ENCODE measurements around the gene TGFBRAP1.

Gene TGFBRAP1

GRCh38 chr2:105309147-105309545 lies 20.4 kb downstream of the TGFBRAP1 start:
- H3K27ac ChIP-seq (ENCODE audit: low read depth, low read length, severe bottlenecking), result no peak overlapping the region
- WGBS, 2 experiments (ENCODE audit: insufficient coverage in 2 of 2), result 84 to 85% methylated on average over 4 of the region's 4 CpGs

GRCh38 chr2:105308382-105309146 lies 21.0 kb downstream of the TGFBRAP1 start:
- Histone ChIP-seq H3K36me3 (ENCODE audit: control insufficient read depth, insufficient read depth, low read length) (peaks cover 16% of the 10 kb centered on the region), H3K9me3 (ENCODE audit: control insufficient read depth, low read length) (no peaks in the 10 kb centered on the region), H3K4me3 (ENCODE audit: extremely low read depth, insufficient read depth, low read length, poor library complexity, severe bottlenecking) (no peak overlapping the region), H3K4me1 (ENCODE audit: control insufficient read depth, insufficient read depth, low read length, poor library complexity, severe bottlenecking) (no peaks in the 10 kb centered on the region), H3K27ac (ENCODE audit: low read depth, low read length, severe bottlenecking) (no peak overlapping the region)
- 77 to 89% methylated on average over 5 to 11 of the region's 15 CpGs for WGBS, 2 experiments (ENCODE audit: insufficient coverage in 2 of 2)

More at GRCh38 chr2:105309147-105309545, 20.4 kb downstream of the TGFBRAP1 start:
- H3K4me1 ChIP-seq (ENCODE audit: control insufficient read depth, insufficient read depth, low read length, poor library complexity, severe bottlenecking), result no peaks in the 10 kb centered on the region
- H3K9me3 ChIP-seq (ENCODE audit: control insufficient read depth, low read length), result no peaks in the 10 kb centered on the region
- H3K36me3 ChIP-seq (ENCODE audit: control insufficient read depth, insufficient read depth, low read length), result peaks cover 16% of the 10 kb centered on the region
- no peak overlapping the region for H3K4me3 ChIP-seq (ENCODE audit: extremely low read depth, insufficient read depth, low read length, poor library complexity, severe bottlenecking)

- Histone ChIP-seq H3K4me3 (ENCODE audit: extremely low read depth, insufficient read depth, low read length, poor library complexity, severe bottlenecking) (no peak overlapping the region), H3K36me3 (ENCODE audit: control insufficient read depth, insufficient read depth, low read length) (peaks cover 19% of the 10 kb centered on the region), H3K27ac (ENCODE audit: low read depth, low read length, severe bottlenecking) (no peak overlapping the region), H3K9me3 (ENCODE audit: control insufficient read depth, low read length) (no peaks in the 10 kb centered on the region), H3K4me1 (ENCODE audit: control insufficient read depth, insufficient read depth, low read length, poor library complexity, severe bottlenecking) (no peaks in the 10 kb centered on the region)
- WGBS, 2 experiments (ENCODE audit: insufficient coverage in 2 of 2), result 96 to 100% methylated on average over 13 to 17 of the region's 17 CpGs
Measured at GRCh38 chr2:105307962-105308361, 21.6 kb downstream of the TGFBRAP1 start.

- WGBS, 2 experiments (ENCODE audit: insufficient coverage in 2 of 2), result 91 to 99% methylated on average over 12 to 14 of the region's 19 CpGs
- H3K27ac ChIP-seq (ENCODE audit: low read depth, low read length, severe bottlenecking), result no peak overlapping the region
- H3K4me3 ChIP-seq (ENCODE audit: extremely low read depth, insufficient read depth, low read length, poor library complexity, severe bottlenecking), result no peak overlapping the region
- no peaks in the 10 kb centered on the region for H3K4me1 ChIP-seq (ENCODE audit: control insufficient read depth, insufficient read depth, low read length, poor library complexity, severe bottlenecking)
- H3K9me3 ChIP-seq (ENCODE audit: control insufficient read depth, low read length), result no peaks in the 10 kb centered on the region
- H3K36me3 ChIP-seq (ENCODE audit: control insufficient read depth, insufficient read depth, low read length), result peaks cover 21% of the 10 kb centered on the region
Measured at GRCh38 chr2:105307550-105307949, 22.0 kb downstream of the TGFBRAP1 start.

GRCh38 chr2:105307146-105307545 lies 22.4 kb downstream of the TGFBRAP1 start:
- H3K36me3 ChIP-seq (ENCODE audit: control insufficient read depth, insufficient read depth, low read length), result peaks cover 21% of the 10 kb centered on the region
- no peak overlapping the region for H3K4me3 ChIP-seq (ENCODE audit: extremely low read depth, insufficient read depth, low read length, poor library complexity, severe bottlenecking)
- H3K4me1 ChIP-seq (ENCODE audit: control insufficient read depth, insufficient read depth, low read length, poor library complexity, severe bottlenecking), result no peaks in the 10 kb centered on the region
- no peak overlapping the region for H3K27ac ChIP-seq (ENCODE audit: low read depth, low read length, severe bottlenecking)
- 92 to 94% methylated on average over 7 of the region's 7 CpGs for whole genome bisulfite sequencing, 2 experiments (ENCODE audit: insufficient coverage in 2 of 2)
- no peaks in the 10 kb centered on the region for H3K9me3 ChIP-seq (ENCODE audit: control insufficient read depth, low read length)

- Histone ChIP-seq H3K27ac (ENCODE audit: low read depth, low read length, severe bottlenecking) (no peak overlapping the region), H3K4me1 (ENCODE audit: control insufficient read depth, insufficient read depth, low read length, poor library complexity, severe bottlenecking) (no peaks in the 10 kb centered on the region), H3K4me3 (ENCODE audit: extremely low read depth, insufficient read depth, low read length, poor library complexity, severe bottlenecking) (no peak overlapping the region), H3K9me3 (ENCODE audit: control insufficient read depth, low read length) (no peaks in the 10 kb centered on the region), H3K36me3 (ENCODE audit: control insufficient read depth, insufficient read depth, low read length) (peaks cover 20% of the 10 kb centered on the region)
- no CpG with 5 or more reads among the region's 3 CpGs for WGBS, 2 experiments (ENCODE audit: insufficient coverage in 2 of 2)
Measured at GRCh38 chr2:105301646-105302045, 27.9 kb downstream of the TGFBRAP1 start.

- no peak overlapping the region for H3K4me3 ChIP-seq (ENCODE audit: extremely low read depth, insufficient read depth, low read length, poor library complexity, severe bottlenecking)
- no peak overlapping the region for H3K27ac ChIP-seq (ENCODE audit: low read depth, low read length, severe bottlenecking)
- H3K4me1 ChIP-seq (ENCODE audit: control insufficient read depth, insufficient read depth, low read length, poor library complexity, severe bottlenecking), result no peaks in the 10 kb centered on the region
- WGBS, 2 experiments (ENCODE audit: insufficient coverage in 2 of 2), result 85 to 100% methylated on average over 3 to 4 of the region's 5 CpGs
- H3K9me3 ChIP-seq (ENCODE audit: control insufficient read depth, low read length), result no peaks in the 10 kb centered on the region
- peaks cover 27% of the 10 kb centered on the region for H3K36me3 ChIP-seq (ENCODE audit: control insufficient read depth, insufficient read depth, low read length)
Measured at GRCh38 chr2:105299290-105299689, 30.2 kb downstream of the TGFBRAP1 start.

GRCh38 chr2:105298017-105298416 lies 31.5 kb downstream of the TGFBRAP1 start:
- Histone ChIP-seq H3K9me3 (ENCODE audit: control insufficient read depth, low read length) (no peaks in the 10 kb centered on the region), H3K4me1 (ENCODE audit: control insufficient read depth, insufficient read depth, low read length, poor library complexity, severe bottlenecking) (no peaks in the 10 kb centered on the region), H3K36me3 (ENCODE audit: control insufficient read depth, insufficient read depth, low read length) (peaks cover 25% of the 10 kb centered on the region), H3K4me3 (ENCODE audit: extremely low read depth, insufficient read depth, low read length, poor library complexity, severe bottlenecking) (no peak overlapping the region), H3K27ac (ENCODE audit: low read depth, low read length, severe bottlenecking) (no peak overlapping the region)
- WGBS, 2 experiments (ENCODE audit: insufficient coverage in 2 of 2), result 100% methylated on average over 1 to 2 of the region's 3 CpGs

- 96% methylated on average over 7 of the region's 7 CpGs for WGBS, 2 experiments (ENCODE audit: insufficient coverage in 2 of 2)
- H3K36me3 ChIP-seq (ENCODE audit: control insufficient read depth, insufficient read depth, low read length), result peaks cover 23% of the 10 kb centered on the region
- no peak overlapping the region for H3K4me3 ChIP-seq (ENCODE audit: extremely low read depth, insufficient read depth, low read length, poor library complexity, severe bottlenecking)
- no peaks in the 10 kb centered on the region for H3K9me3 ChIP-seq (ENCODE audit: control insufficient read depth, low read length)
- no peaks in the 10 kb centered on the region for H3K4me1 ChIP-seq (ENCODE audit: control insufficient read depth, insufficient read depth, low read length, poor library complexity, severe bottlenecking)
- H3K27ac ChIP-seq (ENCODE audit: low read depth, low read length, severe bottlenecking), result no peak overlapping the region
Measured at GRCh38 chr2:105297216-105297615, 32.3 kb downstream of the TGFBRAP1 start.

- Histone ChIP-seq H3K27ac (ENCODE audit: low read depth, low read length, severe bottlenecking) (no peak overlapping the region), H3K9me3 (ENCODE audit: control insufficient read depth, low read length) (no peaks in the 10 kb centered on the region), H3K4me1 (ENCODE audit: control insufficient read depth, insufficient read depth, low read length, poor library complexity, severe bottlenecking) (no peaks in the 10 kb centered on the region), H3K4me3 (ENCODE audit: extremely low read depth, insufficient read depth, low read length, poor library complexity, severe bottlenecking) (no peak overlapping the region), H3K36me3 (ENCODE audit: control insufficient read depth, insufficient read depth, low read length) (peaks cover 29% of the 10 kb centered on the region)
- 93 to 96% methylated on average over 3 to 5 of the region's 7 CpGs for WGBS, 2 experiments (ENCODE audit: insufficient coverage in 2 of 2)
Measured at GRCh38 chr2:105296017-105296611, 33.4 kb downstream of the TGFBRAP1 start.

Measured in mesodermal cell (in vitro differentiated cells).